ENCODE results near the gene ARHGAP21.

DNA sequence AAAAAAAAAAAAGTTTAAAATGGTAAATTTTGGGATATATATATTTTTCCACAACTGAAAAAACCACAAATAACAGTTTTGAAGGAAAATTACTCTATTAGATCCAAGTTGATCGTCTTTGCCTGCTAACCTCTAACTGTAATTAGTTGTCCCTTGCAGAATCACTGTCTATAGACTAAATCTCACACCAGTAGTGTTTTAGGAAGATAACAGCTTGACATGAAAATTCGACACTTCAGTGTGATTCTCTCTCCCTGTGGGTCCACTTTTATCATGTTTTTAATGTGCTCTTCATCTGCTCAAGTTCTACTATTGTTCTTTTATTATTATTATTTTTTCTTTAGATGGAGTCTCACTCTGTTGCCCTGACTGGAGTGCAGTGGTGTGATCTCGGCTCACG lies 24.5 kb upstream of the ARHGAP21 start:
- TF ChIP-seq HDAC2 (IDR thresholded peaks at IDR 0.05) (no peak), NFIC (IDR thresholded peaks at IDR 0.05) (no peak), CBX3 (IDR thresholded peaks at IDR 0.05; ENCODE audit: borderline replicate concordance in 1 of 2, low read length in 2 of 2) (no peak), ZFP1 (CRISPR knock-in tag; IDR thresholded peaks at IDR 0.05) (no peak), ZNF57 (CRISPR knock-in tag; IDR thresholded peaks at IDR 0.05) (no peak), MTA1 (IDR thresholded peaks at IDR 0.05; ENCODE audit: borderline replicate concordance) (no peak), KLF16 (IDR thresholded peaks at IDR 0.05) (no peak)
- TF ChIP-seq, protein P1, sequence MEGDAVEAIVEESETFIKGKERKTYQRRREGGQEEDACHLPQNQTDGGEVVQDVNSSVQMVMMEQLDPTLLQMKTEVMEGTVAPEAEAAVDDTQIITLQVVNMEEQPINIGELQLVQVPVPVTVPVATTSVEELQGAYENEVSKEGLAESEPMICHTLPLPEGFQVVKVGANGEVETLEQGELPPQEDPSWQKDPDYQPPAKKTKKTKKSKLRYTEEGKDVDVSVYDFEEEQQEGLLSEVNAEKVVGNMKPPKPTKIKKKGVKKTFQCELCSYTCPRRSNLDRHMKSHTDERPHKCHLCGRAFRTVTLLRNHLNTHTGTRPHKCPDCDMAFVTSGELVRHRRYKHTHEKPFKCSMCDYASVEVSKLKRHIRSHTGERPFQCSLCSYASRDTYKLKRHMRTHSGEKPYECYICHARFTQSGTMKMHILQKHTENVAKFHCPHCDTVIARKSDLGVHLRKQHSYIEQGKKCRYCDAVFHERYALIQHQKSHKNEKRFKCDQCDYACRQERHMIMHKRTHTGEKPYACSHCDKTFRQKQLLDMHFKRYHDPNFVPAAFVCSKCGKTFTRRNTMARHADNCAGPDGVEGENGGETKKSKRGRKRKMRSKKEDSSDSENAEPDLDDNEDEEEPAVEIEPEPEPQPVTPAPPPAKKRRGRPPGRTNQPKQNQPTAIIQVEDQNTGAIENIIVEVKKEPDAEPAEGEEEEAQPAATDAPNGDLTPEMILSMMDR (IDR thresholded peaks at IDR 0.05 in 2 of 3, conservative IDR thresholded peaks at IDR 0.05 in 1 of 3; ENCODE audit: insufficient read depth in 2 of 3, low read depth in 1 of 3, low read length in 3 of 3): no peak
- TF ChIP-seq, protein P2, sequence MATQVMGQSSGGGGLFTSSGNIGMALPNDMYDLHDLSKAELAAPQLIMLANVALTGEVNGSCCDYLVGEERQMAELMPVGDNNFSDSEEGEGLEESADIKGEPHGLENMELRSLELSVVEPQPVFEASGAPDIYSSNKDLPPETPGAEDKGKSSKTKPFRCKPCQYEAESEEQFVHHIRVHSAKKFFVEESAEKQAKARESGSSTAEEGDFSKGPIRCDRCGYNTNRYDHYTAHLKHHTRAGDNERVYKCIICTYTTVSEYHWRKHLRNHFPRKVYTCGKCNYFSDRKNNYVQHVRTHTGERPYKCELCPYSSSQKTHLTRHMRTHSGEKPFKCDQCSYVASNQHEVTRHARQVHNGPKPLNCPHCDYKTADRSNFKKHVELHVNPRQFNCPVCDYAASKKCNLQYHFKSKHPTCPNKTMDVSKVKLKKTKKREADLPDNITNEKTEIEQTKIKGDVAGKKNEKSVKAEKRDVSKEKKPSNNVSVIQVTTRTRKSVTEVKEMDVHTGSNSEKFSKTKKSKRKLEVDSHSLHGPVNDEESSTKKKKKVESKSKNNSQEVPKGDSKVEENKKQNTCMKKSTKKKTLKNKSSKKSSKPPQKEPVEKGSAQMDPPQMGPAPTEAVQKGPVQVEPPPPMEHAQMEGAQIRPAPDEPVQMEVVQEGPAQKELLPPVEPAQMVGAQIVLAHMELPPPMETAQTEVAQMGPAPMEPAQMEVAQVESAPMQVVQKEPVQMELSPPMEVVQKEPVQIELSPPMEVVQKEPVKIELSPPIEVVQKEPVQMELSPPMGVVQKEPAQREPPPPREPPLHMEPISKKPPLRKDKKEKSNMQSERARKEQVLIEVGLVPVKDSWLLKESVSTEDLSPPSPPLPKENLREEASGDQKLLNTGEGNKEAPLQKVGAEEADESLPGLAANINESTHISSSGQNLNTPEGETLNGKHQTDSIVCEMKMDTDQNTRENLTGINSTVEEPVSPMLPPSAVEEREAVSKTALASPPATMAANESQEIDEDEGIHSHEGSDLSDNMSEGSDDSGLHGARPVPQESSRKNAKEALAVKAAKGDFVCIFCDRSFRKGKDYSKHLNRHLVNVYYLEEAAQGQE (IDR thresholded peaks at IDR 0.05; ENCODE audit: borderline replicate concordance): no peak
- TF ChIP-seq, protein P2 (CRISPR knock-in tag; IDR thresholded peaks at IDR 0.05; ENCODE audit: low read depth): no peak
- TF ChIP-seq, protein P3, sequence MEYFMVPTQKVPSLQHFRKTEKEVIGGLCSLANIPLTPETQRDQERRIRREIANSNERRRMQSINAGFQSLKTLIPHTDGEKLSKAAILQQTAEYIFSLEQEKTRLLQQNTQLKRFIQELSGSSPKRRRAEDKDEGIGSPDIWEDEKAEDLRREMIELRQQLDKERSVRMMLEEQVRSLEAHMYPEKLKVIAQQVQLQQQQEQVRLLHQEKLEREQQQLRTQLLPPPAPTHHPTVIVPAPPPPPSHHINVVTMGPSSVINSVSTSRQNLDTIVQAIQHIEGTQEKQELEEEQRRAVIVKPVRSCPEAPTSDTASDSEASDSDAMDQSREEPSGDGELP (CRISPR knock-in tag; IDR thresholded peaks at IDR 0.05; ENCODE audit: borderline replicate concordance): no peak
